GM21447 (cell line): ENCODE data around the gene PNCK.

Experiments
- ATAC-seq: cut with Tn5 transposase; IDR thresholded peaks from one replicate; pipeline ENCODE4 v1.9.1; 2021; ENCODE audit not compliant: unreplicated experiment

Gene PNCK

DNA sequence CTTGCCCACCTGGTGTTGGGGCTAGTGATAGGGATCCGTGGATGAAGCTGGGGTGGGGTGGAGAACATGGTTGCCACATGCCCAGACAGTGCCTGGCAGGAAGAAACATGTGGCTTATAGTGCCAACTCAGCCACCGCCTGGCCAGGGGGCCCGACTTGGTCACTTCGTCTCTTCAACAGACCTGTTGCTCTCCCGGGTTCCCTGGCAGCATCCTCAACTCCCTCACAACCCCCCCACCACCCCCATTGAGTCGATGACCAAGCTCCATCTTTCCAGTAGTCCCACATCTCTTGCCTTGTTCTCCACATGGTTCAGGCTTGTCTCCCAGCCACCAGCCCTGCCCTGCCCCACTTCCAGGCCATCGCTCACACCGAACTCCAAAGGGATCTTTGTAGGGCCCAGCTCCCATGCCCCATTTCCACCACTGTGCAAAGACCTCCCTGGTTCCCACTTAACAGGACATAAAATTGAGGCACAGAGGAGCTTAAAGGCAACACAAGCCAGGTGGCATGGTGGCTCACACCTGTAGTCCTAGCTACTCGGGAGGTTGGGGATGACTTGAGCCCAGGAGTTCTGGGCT lies 7.8 kb downstream of the PNCK start:
- ATAC-seq: no peak

DNA sequence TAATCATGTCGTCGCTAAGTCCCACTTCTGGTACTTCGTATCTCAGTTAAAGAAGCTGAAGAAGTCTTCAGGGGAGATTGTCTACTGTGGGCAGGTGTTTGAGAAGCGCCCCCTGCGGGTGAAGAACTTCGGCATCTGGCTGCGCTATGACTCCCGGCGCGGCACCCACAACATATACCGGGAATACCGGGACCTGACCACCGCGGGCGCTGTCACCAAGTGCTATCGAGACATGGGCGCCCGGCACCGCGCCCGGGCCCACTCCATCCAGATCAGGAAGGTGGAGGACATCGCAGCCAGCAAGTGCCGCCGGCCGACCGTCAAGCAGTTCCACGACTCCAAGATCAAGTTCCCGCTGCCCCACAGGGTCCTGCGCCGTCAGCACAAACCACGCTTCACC lies 11.3 kb downstream of the PNCK start:
- no peak for ATAC-seq

DNA sequence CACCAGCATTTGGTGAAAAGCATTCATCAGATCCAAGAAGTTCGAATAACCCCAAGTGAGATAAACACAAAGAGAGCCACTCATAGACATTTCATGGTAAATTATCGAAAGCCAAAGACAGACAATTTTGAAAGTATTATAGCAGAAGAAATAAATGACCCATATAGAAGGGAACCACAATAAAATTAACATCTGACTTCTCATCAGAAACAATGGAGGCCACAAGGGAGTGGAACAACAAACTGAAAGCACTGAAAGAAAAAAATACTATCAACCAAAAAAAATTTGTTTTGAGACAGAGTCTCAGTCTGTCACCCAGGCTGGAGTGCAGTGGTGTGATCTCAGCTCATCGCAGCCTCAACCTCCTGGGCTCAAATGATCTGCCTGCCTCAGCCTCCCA lies 14.3 kb downstream of the PNCK start:
- ATAC-seq: no peak

DNA sequence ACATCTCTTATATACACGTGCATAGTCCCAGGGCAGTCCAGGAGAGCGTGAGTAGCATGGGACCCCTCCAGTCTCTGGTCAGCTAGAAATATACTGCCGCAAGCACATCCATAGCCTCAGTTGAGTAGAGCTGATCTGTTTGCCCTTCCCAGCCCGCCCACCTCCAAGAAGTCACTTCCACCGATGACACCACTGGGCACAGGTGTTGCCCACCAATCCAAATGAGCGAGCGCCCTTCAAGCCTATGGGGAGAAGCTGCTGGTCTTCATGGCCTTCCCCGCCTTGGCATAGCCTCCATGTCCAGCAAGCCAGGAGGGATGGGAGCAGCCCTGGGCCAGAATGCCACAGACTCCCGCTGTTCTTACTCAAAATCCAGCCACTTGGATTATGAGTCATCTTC lies 16.5 kb downstream of the PNCK start:
- ATAC-seq: no peak

DNA sequence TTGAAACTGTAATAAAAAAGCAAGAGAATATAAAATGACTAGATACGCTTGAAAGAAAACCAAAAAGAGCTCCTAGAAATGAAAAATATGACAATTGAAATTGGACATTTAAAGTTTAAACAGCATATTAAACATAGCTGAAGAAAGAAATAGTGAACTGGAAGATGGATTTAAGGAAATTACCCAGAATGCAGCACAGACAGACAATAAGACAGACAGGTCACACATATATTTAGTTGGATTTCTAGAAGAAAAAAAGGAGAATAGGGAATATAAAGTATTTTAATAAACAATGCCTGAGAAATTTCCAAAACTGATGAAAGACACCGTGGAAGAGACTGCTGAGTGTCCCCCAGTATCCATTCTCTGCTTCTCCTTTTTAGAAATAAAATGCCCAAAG lies 20.1 kb downstream of the PNCK start:
- ATAC-seq: no peak

DNA sequence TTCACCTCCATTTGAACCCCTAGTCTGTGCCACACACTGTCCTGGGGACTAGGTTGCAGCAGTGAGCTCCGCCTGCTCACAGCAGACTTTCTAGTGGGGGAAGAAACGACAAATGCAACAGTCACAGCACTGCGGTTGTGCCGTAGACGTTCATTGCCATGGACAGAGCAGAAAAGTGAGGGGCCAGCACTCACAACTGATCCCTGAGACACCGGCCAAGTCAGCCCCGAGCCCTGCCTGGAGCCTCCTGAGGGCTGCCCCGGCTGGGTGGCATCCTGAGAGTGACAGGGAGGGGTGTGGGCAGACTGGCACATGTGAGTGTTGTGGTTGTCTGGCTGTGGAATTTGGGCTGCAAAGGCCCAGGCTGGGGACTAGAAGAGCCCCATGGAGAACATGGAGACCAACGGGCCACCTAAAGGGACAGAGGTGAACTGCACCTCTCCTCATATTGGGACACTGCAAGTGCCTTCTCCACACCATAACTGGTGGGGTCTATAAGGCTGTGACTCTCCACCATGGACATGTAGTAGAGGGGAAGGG lies 22.0 kb downstream of the PNCK start:
- no peak for ATAC-seq

DNA sequence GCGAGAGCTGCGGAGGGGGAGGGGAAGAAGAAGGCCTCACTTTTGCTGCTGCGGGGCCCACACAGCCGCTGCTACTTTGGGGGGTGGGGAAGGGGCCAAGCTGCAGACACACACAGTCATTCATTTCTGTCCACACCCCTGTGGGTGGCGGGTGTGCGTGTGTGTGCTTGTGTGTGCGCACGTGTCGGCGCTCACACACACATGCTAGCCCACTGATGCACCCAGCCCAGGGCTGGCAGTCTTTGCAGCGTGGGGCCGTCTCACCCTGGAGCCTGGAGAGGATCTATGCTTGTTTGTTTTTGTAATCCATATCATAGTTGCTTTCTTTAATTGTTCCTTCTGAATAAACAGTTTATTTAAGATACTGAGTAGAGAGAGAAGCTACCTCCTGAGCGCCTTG lies 22.7 kb downstream of the PNCK start:
- no peak for ATAC-seq

DNA sequence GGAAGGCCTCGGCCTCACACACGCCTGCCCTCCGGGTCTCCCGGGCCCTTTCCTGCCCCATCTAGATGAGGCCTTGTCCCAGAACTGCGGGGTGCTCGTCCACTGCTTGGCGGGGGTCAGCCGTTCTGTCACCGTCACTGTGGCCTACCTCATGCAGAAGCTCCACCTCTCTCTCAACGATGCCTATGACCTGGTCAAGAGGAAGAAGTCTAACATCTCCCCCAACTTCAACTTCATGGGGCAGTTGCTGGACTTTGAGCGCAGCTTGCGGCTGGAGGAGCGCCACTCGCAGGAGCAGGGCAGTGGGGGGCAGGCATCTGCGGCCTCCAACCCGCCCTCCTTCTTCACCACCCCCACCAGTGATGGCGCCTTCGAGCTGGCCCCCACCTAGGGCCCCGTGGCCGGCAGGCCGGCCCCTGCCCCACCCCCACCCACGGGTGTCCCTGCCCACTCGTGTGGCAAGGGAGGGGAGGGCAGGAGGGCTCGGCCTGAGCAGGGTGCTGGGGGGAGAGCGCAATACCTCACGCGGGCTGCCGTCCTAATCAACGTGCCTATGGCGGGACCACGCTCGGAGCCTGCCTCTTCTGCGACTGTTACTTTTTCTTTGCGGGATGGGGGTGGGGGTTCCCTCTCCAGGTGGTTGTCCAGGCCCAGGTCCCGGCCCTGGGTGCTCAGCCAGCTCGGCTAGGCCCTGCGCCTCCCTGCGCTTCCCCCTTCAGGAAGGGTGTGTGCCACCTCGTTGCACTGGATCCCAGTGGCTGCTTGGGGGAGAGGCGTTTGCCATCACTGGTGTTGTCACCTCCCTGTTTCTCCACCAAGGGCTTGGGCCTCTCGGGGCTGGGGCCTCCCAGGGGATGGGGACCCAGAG lies 23.5 kb downstream of the PNCK start:
- ATAC-seq: no peak

DNA sequence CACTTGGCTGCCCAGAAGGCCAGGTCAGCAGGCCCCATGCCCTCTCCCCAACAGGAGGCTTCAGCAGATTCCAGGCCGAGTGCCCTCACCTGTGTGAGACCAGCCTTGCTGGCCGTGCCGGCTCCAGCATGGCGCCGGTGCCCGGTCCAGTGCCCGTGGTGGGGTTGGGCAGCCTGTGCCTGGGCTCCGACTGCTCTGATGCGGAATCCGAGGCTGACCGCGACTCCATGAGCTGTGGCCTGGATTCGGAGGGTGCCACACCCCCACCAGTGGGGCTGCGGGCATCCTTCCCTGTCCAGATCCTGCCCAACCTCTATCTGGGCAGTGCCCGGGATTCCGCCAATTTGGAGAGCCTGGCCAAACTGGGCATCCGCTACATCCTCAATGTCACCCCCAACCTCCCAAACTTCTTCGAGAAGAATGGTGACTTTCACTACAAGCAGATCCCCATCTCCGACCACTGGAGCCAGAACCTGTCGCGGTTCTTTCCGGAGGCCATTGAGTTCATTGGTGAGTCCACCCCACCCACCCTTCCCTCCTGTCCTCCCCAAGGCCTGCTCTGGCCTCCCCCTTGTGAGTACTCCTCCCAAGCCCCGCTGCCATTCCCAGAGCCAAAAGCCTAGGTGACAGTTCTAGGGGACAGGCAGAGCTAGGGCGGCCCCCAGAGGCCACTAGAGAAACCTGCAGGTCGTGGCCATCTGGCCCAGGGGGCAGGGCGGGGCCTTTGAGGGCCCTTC lies 24.3 kb downstream of the PNCK start:
- ATAC-seq: no peak

DNA sequence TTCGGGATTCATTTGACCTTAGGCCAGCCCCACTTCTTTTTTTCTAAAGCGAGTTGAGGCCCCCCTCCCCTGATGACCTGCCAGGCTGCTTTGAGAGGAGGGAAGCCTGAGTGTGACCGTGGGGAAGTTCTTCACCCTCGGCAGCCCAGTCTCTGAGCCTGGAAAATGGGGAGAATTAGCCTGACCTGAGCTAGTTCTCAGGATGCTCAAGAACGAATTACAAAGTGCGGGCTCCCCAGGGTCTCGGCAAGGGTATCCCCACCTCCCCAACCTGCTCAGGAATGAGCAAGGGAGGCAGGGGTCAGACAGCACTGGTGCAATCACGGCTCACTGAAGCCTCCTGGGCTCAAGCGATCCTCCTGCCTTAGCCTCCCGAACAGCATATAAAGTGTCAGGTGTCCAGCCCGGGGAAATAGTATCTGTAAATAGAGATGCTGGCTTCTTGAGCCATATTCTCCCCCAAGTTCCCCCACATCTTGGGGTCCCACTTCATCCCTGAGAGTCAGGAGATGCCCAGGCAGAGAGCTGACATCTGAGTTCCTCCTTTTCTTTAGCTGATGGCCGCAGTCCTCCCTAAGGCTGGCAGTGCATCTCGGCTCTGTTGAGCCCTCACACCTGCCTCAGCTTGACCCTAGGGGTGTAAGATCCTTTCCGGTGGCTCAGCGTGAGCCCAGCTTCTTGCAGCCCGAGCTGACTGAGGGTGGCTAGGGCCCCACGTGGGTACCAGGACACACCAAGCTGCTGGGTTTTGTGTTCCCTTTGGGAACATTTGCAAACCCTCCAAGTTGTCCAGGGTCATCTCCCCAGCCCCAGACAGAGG lies 25.0 kb downstream of the PNCK start:
- ATAC-seq: no peak

DNA sequence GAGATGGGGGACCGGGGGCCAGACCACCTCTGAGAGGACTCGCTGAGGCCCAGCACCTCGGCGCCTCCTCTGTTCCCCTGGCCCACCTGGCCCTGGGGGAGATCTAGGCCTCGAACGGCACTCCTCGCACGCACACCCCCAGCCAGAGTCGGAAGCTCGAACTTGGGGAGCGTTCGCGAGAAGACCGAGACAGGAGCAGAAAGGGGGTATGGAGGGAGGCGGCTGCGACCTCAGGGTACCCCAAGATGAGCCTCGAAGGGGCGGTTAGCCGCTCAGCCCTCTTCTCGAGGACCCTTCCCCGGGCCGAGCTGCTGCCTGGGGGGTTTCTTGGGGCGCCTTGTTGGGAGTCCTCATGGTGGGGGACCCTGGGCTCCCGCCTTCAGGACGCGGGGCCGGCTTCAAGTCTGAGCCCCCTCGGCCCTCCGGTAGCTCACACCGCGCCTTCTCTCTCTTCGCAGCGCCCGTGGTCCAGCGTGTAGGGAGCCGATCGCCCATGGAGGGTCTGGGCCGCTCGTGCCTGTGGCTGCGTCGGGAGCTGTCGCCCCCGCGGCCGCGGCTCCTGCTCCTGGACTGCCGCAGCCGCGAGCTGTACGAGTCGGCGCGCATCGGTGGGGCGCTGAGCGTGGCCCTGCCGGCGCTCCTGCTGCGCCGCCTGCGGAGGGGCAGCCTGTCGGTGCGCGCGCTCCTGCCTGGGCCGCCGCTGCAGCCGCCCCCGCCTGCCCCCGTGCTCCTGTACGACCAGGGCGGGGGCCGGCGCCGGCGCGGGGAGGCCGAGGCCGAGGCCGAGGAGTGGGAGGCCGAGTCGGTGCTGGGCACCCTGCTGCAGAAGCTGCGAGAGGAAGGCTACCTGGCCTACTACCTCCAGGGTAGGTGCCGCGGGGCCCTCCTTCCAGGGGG lies 25.9 kb downstream of the PNCK start:
- no peak for ATAC-seq

DNA sequence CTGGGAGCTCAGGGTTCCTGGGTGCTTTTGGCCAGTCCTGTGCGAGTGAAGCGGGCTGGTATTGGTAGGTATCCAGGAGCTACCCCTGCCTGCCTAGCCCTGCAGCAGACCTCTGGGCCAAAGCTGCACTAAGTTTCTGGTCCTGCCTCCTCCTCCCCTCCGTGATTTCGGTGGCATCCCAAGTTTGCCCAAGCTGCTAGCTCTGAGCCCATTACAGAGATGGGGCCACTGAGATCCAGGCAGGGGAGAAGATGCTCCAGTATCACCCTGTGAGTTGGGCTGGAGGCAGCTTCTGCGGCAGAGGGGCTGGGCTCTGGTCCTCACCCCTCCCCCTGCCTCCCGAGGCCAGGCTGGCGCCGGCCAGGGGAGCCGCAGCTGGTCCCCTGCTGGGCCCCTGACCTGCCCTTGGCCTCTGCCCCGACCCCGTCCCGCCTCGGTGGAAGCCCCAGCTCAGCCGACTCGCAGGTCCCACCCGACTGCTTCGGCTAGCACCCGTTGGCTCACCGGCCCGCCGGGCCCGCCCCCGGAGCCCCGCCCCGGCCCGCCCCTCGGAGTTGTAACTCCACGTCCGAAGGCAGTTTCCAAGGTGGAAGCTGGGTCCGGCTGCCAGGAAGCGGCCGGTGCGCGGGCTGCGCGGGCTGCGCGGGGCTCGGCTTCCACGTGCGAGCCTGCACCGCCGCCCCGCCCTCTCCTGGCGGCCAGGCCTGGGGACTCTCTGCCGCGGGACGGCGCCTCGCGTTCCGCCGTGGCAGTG lies 26.8 kb downstream of the PNCK start, which contains the start of gene DUSP9:
TSS of gene DUSP9 (plus strand) at position 584 of the 754 bp plus-strand sequence. CDS start 751 bp downstream, outside the sequence.
- no peak for ATAC-seq

DNA sequence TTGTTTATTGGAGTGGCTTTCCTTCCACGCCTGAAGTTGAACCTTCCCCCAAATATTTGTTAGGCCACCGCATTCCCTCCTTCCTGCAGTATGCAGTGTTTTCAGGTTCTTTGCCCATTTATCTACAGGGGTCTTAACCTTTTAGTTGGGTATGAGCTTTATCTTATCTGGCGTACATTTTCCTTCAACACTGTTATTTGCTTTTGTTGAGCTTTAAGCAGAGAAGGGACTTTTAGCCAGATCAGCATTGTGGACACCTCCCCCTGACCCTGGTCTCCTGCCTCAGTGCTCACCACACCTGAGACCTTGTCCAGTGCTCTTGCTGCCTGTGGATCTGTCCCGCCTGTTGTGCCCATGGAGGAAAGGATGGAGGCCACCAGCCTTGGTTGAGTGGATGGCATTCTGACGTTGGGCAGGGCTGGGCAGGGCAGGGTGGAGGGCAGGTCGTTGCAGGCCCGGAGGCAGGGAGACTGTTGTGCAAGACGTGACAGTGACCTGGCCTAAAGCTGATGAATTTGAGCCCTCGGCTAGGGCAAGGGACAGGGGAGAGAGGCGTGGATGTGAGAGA lies 27.6 kb downstream of the PNCK start:
- no peak for ATAC-seq

DNA sequence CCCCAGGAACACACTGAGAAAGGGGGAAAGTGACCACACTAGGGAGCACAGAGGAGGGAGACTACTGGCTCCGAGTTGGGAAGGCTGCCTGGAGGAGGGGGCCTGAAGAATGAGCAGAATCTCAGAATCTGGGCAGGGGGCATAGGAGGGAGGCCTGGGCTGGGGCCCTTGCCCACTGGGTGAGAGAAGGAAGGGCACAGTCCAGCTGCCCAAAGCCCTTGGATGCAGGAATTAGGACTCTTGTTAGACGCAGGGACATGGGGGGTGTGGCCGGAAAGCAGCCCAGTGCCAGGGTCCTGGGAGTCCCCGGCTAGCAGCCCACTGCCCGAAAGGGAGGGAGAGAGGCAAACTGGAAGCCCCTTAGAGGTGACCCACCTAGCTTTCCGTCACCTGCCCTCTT lies 28.5 kb downstream of the PNCK start:
- ATAC-seq: no peak

DNA sequence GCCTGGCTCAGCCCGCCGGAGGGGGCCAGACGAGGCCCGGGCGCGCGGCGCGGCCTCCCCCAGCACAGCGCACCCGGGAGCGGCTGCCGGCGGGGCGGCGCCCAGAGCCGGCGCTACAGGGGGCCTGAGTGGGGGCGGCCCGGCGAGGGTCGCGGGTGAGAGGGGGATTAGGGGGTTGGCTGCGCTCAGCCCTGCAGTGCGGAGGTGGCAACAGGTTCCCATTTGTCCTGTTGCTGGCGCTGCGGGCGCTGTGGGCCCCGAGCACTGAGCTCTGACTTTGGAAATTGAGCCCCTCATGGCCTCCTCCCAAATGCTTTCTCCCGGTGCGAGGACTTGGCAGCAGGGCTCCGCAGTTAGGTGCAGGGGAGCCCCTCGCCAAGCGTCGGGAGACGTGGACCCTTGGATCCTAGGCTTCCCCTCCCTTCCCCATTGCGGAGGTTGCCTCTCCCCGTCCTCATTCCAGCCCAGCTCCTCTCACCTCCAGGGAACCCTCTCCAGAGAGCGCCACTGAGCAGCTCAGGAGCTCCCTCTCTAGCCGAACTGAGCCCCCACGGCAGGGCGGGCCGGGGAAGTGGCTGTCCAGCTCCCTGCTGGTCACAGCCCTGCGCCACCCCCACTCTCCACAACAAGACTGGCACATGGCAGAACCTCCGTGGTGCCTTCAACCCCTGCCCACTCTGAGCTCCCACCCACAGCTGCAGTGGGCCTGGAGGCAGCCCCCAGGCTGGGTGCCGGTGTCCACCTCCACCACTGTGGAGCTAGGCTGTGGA lies 29.1 kb downstream of the PNCK start:
- no peak for ATAC-seq

DNA sequence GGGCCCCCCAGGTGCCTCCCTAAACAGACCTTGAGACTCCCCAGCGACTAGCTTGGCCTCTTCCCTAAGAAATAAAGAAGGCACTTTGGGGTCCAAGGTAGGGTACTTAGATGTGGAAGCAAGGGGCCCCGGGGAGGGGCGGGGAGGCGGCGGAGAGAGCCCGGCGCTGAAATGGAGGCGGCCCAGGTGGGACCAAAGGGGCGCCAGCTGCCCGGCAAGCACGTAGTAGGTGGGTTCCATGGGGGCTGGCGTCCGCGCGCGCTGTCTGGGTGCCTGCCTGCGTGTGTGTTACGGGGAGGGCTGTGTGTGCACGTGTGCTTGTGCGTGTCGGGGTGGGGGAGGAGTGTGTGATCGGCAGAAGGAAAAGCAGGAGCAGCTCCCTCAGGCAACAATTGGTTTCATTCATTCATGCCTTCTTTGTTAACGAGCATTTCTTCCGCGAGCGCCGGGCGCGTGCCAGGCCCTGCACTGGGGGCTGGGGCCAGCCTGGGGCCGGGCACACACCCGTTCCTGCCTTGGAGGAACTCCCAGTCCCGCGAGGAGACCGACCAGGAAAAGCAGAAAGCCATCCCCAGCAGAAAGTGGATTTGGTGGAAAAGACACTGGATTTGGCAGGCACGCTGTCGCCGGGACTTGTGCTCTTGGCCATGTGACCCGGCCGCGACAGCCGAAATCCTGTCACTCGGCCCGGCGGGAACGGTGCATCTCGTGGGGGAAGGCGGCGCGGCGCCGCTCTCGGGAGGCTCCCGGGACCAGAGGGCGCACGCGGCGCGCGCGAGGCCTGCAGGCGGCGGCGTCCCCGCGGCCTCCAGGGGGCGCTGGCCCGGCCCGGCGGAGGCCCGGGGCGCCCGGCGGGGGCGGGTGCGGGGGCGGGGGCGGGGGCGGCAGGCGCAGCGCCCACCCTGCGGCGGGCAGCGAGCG lies 29.9 kb downstream of the PNCK start:
- no peak for ATAC-seq
